DMS153 treated with DMSO at 0.1 percent for 48 hours (cell line): Measurements from ENCODE around the gene SLC2A9.

Source experiments
- DNase-seq: peaks from one replicate; lab custom pipeline; 2025; ENCODE audit not compliant: unreplicated experiment; lab: John Stamatoyannopoulos, UW

The SLC2A9 gene

DNA sequence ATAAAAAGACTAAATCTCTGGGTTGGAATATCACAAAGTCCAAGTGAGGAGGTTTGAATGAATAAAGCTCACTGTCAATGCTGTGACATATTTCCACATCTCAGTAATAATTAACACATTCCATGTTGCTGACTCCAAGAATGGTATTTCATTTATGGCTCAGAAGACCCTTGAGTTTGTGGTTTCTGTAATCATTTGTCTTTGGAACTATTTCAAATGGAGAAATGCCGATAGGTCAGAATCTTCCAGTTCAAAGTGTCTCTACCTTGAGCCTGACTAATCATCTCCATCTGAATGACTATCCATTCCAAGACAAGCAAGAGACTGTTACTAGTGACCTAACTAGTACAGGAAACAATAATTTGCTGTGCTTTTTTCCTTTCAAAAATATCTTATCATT is 24.2 kb upstream of the SLC2A9 start:
- DNase-seq: no peak

- no peak for DNase-seq
These were observed 19.7 kb upstream of the SLC2A9 start for GRCh38 chr4:10041036-10041435.

DNA sequence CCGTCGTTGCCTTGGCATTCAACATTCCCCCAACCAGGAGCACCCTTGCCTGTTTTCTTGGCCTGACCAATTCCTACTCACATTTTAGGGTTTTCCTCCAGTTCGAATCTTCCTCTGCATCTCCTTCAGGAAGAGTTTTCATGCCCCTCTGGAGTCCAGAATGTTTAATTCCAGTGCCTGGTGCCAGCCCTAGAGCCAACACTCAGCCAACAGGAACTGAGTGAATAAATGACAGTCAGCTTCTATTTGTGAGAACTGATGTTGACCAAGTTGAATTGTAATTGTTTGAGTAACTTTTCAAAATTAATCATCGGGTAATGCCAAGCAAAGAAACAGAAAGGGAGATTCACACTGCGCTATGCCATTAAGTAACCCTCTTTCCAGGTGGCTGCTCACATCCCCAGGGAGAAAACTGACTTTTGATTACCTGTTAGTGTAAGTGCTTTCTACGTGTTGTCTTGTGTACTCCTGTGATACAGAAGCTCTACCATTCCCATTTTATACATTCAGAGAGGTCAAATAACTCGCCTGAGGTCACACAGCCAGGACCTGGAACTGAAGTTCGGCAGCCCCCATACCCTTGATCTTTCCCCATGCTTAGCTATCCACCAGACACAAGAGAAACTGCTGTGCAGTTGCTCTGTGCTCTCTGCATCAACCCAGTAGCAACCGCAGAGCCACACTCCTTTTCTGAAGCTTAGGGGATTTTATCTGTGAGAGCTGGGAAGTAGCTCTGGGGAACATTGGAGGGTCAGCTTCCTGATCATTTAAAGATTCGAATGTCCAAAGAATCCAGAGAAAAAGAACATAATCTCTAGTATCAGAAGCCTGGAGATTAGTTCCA is 19.0 kb upstream of the SLC2A9 start:
- DNase-seq: no peak

DNA sequence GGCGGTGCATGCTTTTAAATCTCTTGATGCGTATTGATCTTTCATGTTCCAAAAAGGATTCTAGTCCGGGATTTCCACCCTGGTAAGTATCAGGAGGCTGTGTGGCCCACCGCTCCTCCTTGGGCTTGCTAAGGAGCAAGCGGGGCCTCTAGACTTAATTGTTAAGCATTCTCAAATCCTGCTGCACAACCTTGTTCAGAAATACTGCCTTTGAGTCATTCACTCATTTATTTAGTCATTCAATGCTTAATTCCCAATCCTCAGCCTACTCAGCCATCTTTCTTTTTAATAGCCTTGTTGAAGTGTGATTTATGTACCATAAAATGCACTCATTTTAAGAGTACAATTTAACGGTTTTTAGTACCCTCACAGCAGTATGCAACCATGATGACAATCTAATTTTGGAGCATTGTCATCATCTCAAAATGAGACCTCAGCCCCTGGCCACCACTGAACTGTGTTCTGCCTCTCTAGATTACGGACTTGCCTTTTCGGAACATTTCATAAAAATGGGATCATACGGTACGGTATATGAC is 15.6 kb upstream of the SLC2A9 start:
- no peak for DNase-seq

- no peak for DNase-seq
These were observed 13.8 kb upstream of the SLC2A9 start for GRCh38 chr4:10035130-10035529.

GRCh38 chr4:10034612-10035104 is 13.4 kb upstream of the SLC2A9 start:
- DNase-seq: no peak

DNA sequence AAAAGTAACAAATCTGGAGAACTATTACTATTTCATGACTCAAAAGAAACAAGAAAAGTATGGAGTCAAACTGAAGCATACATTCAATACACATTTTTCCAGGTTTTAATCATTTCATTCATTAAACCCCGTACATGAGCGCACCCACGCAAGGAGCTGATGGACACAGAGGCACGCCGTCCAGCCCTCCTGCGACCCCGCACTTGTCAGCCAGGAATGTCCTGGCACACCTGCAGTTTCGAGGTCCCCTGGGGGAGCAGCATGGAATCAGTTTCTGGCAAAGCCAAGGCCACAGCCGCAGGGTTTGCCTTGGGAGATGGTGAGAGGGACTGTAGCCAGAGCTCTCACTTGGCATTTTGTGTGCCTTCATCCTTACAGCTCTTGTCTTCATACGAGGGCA is 12.8 kb upstream of the SLC2A9 start:
- DNase-seq: no peak

DNA sequence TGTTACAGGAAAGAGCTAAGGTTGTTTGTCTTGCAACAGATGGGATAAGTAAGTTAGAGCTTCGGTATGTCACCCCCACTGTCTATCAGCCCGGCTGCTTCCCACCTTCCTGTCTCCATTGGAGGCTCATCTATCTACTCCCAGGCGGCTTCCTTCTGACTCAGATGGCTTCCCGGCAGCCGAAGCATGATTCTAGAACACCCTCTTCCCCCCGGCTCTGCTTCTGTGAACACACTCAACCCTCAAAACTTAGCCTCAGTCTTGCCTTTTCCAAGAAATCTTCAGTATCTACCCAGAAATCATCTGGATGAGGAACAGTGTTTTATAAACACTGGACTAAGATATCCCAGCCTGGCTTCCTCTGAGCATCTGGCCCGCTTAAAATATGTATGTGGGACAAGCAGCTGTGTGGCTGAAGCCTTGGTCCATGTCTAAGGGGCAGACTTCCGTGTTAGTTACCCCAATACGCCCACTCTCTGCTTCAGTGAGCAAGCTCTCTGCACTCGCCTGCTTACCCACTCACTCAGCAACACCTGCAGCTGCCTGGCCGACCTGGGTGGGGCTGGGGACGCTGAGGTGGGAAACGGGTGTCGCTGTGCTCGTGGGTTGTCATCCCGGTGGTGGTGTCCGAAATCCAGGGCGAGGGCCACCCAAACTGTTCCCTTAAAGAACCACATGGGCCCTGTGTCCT is 12.0 kb upstream of the SLC2A9 start:
- no peak for DNase-seq

DNA sequence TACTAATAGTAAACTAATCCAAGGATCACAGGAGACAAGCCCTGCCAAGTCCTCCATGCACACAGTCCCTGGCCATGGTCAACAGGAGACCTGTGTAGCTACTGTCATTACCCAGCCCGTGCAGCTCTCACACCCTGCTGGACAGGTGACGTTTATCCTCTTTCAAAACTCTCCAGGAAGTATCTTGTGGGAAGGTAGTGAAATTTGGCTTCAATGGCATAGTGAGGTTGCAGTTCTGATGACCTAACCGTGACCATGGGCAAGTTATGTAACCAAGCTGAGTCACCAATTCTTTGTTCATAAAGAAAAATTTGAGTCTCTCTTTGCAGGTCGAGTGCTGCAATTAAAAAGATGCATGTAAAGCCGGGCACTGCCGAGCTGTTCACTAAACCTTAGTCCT is 11.3 kb upstream of the SLC2A9 start:
- no peak for DNase-seq

- no peak for DNase-seq
These were observed 10.6 kb upstream of the SLC2A9 start for GRCh38 chr4:10031668-10032590.

DNA sequence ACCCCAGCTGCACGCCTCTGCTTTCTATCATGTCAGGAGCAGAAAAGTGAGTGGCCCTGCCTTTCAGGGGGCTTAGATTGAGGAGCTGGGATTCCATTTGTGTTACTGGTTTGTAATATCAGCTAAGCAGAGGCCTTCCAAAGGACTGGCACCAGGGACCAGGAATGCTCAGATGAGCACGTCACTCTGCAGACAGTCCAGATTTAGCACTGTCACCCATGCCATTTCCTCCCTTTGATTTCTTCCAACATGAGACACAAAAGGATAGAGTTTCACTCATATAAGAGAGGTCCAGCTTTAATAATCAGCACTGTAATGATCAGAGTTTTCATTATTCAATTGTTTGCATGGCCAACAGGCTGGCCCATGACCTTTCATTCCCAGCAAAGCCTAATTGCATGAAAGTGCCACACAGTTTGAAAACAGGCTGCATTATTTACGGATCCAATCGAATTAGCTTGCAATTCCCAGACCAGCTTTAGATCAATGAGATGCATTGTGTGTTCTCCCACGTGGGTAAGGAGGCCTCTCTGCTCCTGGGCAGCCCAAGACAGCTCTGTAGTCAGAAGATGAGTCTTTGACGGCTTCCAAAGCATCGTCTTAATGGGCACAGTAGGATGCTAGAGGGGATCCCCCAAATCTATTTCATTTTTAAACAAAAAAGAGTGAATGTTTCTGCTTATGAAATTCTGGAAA is 9.8 kb upstream of the SLC2A9 start:
- no peak for DNase-seq

- no peak for DNase-seq
These were observed 8.1 kb upstream of the SLC2A9 start for GRCh38 chr4:10029403-10029802.

GRCh38 chr4:10028910-10029309 is 7.6 kb upstream of the SLC2A9 start:
- no peak for DNase-seq

GRCh38 chr4:10026485-10026884 is 5.2 kb upstream of the SLC2A9 start:
- DNase-seq: no peak

DNA sequence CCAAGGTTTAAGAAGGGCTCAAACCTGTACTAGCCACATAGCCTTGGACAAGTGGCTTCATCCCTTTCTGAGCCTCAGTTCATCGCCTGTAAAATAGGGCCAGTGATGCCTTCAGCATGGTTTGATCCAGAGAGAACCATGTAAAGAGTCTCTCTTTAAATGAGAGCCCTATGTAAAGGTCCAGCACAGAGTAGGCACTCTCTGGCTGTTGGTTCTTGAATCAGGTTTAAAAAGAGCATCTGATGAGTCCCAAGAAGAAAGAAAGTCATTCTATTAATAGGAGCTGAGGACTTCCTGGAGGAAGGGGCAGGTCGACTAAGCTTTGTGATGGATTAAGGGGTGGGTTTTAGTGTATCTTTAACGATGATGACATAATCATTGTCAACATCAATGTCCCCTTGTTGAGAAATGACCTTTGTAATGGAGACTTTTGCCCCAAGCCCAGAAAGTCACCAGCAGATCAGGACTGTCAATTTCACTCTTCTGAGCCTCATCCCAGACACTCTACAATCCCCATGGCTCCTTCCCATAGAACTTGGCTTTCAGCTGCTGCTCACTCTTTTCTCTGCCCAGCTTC is 4.0 kb upstream of the SLC2A9 start:
- no peak for DNase-seq

DNA sequence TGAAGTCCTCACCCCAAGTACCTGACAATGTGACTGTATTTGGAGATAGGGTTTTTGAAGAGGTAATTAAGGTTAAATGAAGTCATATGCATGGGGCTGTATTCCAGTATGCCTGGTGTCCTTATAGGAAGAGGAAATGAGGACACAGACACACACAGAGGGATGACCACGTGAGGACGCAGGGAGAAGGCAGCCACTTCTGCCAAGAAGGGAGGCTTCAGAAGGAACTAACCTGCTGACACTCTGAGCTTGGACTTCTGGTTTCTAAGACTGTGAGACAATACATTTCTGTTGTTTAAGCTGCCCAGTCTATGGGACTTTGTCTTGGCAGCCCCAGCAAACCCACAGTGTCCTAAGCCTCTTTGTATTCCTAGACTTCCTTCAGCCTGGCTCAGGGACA is 3.0 kb upstream of the SLC2A9 start:
- no peak for DNase-seq

DNA sequence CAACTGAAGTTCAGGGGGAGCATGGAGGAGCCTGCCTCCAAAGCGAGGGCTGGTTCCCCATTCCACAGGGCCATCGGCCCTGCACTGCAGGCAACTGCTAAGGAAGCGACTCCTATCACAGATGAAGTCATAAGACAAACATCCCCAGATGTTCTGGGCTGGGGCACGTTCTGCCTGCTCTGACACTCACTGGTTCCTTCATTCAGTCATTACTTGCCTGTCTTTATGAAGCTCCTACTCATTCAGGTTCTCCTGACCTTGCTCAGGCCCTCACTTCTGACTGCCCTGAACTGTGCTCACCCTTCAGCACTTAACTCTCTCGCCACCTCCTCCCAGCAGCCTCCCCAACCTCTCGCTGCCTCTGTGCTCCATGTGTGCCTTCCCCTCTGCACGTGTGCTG is 2.5 kb upstream of the SLC2A9 start:
- DNase-seq: no peak

GRCh38 chr4:10023050-10023419 is 1.7 kb upstream of the SLC2A9 start:
- no peak for DNase-seq

DNA sequence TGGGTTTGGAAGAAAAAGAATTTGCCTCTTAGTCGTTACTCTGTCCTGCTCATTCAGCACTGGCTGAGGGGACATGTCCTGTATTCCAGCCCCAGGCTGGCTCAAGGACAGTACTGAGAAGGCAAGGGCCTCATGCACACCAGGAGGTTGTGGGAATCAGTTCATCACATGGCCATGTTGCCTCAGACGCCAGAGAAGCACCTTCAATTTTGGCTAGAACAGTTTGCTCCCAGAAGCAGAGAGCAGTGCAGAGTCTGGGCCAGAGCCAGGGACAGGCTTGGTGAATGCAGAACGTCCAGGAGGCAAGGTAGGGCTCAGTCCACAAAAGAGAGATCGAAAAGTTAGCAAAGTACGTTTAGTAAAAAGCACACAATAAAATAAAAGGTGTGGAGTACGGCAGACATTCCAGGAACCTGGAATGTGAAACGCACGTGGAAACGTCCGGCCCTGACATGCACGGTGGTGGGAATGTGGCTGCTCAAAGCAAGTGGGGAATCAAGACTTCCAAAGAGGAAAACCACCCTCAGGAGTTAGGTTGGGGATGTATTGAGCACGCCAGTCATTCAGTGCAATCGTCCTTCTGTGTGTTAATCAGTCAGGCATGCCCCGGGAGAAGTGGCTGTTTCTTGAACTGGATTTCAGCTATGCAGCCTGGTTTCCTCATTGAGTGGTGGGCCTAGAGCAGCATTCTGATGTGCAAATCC is 1.2 kb upstream of the SLC2A9 start:
- DNase-seq: no peak

GRCh38 chr4:10021653-10022023 is 341 bp upstream of the SLC2A9 start:
- no peak for DNase-seq
